GM18867 (cell line): ENCODE results near the gene ARHGAP45.
A peak's percentile ranks its signal among the peaks of the same experiment; 100 is the strongest.

ENCODE experiments used
- ATAC-seq: cut with Tn5 transposase; IDR thresholded peaks from one replicate; pipeline ENCODE4 v1.9.1; 2021; ENCODE audit warnings: mild to moderate bottlenecking, moderate library complexity; ENCODE audit not compliant: unreplicated experiment

Gene ARHGAP45

GRCh38 chr19:1103708-1104310 is 36.8 kb downstream of the ARHGAP45 start, which contains the start of gene GPX4:
GPX4 (plus strand) TSS chr19:1103994; CDS start chr19:1104044, 50 bp downstream.
- peak; percentile 72 for ATAC-seq

- ATAC-seq: peak; percentile 33
These were observed 37.5 kb downstream of the ARHGAP45 start for GRCh38 chr19:1104311-1105007.

GRCh38 chr19:1105008-1105872 is 38.3 kb downstream of the ARHGAP45 start:
- ATAC-seq: no peak

DNA sequence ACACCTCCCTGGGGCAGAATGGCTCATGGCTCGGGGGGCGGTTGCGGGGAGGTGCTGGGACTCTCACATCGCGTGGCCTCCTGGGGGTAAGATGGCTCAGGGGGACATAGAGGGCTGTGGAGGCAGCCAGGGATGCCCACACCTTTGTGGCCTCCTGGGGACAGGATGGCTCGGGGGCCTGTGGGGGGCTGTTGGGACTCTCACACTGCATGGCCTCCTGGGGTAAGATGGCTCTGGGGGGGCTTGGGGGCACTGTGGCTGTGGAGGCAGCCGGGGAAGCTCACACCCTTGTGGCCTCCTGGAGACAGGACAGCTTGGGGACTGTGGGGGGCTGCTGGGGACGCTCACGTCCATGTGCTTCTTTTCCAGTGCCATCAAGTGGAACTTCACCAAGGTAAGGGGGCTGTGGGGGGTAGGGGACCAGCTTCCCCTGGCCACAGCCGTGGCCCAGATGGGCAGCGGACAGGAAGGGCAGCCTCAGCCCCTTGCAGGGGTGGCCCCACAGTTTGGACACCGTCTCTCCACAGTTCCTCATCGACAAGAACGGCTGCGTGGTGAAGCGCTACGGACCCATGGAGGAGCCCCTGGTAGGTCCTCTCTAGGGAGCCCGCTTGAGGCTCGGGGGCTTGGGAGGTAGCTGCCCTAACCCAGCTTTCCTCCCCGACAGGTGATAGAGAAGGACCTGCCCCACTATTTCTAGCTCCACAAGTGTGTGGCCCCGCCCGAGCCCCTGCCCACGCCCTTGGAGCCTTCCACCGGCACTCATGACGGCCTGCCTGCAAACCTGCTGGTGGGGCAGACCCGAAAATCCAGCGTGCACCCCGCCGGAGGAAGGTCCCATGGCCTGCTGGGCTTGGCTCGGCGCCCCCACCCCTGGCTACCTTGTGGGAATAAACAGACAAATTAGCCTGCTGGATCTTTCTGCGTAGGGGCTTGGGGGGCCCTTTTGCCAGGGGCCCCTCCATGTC is 39.2 kb downstream of the ARHGAP45 start:
- no peak for ATAC-seq

DNA sequence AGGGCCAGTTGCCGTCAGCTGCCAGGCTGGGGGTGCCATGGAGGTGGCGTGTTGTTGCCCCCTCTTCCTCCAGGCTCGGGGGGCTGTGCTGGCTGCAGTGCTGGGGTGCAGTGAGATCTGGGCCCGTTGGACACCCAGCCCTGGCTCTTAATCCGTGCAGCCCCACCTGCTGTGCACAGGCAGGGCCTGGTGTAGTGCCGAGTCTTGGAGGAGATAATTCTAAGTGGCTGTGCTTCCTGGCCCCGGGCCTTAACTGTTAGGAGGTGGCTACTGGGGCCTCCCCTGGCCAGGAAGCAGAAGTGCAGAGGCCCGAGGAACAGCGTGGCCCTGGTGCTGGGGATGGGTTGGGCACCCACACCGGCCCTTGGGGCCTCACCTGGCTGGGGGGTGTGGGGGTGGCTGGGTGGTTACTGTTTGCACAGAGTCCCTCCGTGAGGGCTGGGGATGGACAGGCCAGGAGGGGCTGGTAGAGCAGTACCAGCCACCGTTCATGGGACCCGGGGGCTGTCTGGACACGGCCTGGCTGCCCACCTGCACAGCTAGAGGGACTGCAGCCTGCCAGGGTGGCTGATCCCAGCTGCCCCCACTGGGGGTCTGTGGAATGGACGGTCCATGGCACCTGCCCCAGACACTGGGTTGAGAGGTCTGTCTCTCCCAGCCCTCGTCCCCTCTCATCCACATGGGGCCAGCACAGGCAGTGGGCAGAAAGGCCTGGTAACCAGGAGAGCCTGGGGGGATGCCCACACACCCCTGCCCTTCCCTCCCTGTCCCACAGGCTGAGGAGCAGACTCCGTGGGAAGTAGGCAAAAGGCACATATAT is 40.1 kb downstream of the ARHGAP45 start:
- ATAC-seq: no peak

GRCh38 chr19:1107661-1108261 is 40.8 kb downstream of the ARHGAP45 start:
- ATAC-seq: no peak

DNA sequence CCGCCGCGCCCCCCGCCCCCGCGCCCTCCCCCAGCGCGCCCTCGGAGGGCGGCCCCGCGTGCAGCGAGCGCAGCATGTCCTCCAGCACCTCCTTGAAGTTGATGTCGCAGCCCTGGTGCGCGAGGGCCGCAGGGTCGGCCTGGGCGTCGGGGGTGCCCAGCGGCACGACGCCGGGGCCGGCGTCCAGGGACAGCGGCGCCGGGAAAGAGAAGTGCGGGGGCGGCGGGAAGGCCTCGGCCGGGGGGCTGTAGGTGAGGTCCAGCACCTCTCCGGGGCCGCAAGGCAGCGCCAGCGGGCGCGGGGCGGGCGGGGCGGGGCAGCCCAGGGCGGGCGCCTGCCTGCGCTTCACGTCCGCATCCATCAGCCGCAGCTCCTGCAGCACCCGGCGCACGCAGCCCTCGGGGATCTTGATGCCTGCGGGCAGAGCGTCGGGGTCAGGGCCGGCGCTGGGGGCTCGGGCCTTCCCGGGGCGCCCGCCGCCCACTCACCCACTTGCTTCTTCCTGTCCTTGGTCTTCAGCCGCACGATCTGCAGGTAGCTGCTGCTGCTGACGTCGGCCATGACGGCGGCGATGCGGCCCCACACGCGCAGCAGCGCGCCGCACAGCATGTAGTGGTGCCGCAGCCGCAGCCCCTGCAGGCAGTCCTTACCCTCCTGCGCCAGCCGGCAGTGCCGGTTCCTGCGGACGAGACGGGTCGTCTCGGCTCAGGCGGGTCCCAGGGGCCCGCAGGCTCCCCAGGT is 41.5 kb downstream of the ARHGAP45 start:
- no peak for ATAC-seq

DNA sequence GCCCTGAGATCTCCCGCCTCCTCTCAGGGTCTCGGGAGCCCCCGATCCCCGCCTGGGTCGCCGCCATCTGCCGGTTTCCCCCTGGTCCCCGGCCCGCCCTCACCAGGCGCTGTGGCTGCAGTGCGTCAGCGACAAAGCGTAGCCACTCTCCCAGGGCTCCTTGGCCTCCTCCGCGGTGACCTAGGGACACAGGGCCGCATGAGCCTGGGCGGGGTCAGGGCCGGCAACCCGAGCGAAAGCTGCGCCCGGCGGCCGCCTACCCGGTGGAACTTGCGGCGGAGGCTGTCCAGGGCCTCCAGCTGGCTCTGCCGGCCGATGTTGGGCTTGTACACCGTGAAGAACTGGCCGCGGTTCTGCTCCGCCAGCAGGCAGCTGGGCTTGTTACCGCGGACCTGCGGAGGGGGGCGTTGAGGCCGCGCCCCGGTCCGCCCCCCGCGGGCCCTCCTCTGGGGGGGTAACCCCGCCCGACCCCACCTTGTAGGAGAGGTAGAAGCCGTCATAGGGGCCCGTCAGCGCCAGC is 42.1 kb downstream of the ARHGAP45 start:
- no peak for ATAC-seq

DNA sequence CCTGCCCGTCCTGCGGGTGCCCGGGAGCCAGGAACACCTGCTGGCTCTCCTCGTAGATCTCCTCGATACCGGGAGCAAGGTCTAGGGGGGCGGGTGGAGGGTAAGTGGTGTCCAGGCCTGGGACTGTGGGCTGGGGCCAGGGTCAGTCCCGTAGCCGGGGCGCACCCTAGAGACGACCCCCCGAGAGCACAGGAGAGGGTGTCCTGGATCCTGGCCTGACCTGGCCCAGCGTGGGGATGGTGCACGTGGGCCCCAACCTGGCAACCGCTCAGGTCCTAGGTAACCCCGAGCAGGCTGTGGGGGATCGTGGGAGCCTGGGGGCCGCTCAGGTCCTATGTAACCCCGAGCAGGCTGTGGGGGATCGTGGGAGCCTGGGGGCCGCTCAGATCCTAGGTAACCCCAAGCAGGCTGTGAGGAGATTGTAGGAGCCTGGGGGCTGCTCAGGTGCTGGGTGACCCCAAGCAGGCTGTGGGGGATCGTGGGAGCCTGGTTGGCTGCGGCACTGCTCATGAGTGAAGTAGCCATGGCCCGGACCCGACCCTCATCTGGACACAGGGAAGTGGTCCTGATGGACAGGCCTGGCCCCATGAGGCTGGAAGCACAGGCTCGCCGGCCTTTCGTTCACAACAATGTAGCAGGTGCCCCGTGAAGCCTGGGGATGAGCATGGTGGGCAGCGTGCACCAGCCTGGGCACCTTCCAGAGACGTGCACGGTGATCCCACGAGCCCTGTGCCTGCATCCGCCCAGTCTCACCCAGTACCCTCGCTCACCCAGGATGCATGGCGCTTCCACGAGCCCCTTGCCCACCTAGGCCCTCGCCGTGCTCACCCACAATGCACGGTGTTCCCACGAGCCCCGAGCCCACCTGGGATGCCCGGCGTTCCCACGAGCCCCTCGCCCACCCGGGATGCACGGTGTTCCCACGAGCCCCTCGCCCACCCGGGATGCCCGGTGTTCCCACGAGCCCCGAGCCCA is 43.0 kb downstream of the ARHGAP45 start:
- no peak for ATAC-seq

- ATAC-seq: no peak
These were observed 44.1 kb downstream of the ARHGAP45 start for GRCh38 chr19:1110809-1111640.

DNA sequence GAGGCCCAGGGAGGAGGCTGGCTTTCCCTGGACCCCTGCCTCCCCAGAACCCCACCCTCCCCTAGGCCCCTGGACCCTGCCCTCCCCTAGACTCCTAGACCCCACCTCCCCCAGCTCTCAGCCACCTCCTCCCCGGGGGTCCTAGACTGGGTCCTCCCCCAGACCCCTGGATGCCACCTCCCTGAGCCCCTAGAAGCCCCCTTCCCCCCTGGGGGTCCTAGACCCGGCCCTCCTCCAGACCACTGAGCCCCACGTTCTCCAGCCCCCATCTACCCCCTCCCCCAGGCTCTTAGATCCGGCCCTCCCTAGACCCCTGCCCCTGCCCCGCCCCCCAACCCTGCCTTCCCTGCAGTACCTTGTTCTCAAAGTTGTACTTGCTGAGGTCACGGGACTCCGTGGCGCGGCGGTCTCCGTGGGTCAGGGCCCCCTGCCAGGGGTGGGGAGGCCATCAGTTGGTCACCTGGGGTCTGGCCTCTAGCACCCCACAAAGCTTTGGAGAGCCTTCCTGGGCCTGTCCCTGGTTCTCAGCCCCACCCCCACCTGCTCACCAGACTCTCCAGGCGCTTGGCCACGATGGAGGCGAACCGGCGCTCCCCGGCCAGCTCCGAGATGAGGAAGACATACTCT is 44.8 kb downstream of the ARHGAP45 start:
- ATAC-seq: no peak

- no peak for ATAC-seq
These were observed 45.5 kb downstream of the ARHGAP45 start for GRCh38 chr19:1112268-1113029.

DNA sequence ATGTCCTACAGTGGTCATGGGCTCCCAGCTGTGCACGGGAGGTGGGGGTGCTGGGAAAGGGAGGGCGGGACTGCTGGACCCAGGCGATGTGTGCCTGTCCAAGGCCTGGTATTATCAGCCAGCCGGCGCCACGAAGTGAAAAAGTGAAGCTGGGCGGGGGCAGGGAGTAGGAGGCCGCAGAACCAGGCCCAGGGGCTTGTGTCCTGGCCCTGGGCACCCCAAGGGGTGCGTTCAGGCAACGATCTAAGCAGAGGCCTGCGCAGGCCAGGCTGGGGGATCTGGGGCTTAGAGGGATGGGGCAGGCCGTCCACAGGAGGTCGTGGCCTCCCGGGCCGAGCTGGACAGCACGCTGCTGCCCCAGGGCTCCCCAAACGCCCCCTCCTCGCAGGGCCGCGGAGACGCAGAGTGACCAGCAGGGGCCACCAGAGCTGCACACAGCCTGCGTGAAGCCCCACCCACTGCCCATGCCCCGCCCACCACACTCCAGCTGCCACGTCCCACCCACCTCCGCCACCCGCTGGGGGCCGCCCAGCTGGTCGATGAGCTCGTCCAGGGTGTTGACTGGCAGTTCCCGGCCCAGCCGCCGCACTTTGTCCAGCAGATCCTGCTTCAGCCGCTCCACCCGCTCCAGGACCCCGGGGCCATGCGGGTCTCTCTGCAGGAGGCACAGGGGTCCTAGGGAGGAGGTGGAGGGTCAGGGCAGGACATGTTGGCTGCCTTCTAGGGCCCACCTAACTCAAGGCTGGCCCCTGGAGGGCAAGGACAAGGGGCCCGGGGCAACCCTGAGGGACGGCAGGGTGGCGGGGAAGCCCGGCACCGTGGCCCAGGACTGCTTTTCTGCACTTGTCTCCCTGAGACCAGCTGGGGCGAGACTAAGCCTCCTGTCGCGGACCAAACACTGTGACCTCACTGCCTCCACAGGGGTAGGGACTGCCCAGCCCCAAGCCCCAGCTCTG is 46.3 kb downstream of the ARHGAP45 start:
- ATAC-seq: peak; percentile 41

GRCh38 chr19:1113986-1114483 is 47.1 kb downstream of the ARHGAP45 start:
- ATAC-seq: no peak
